ENCODE results near the gene TCAP. TPM values are rescaled to one million over a fixed set of nuclear protein-coding genes. Genes with fewer than 3 reads are reported as not detected.

Gene TCAP
- polyA plus RNA-seq, 1 donor from 2014 or later = 3.7 TPM

- TF ChIP-seq POLR2AphosphoS5 (IDR thresholded peaks at IDR 0.05) (no peak), EP300 (conservative IDR thresholded peaks at IDR 0.05; ENCODE audit: poor library complexity, severe bottlenecking) (no peak), CTCF (IDR thresholded peaks at IDR 0.05; ENCODE audit: poor library complexity, severe bottlenecking) (no peak), MXI1 (conservative IDR thresholded peaks at IDR 0.05; ENCODE audit: poor library complexity, severe bottlenecking) (no peak), RAD21 (conservative IDR thresholded peaks at IDR 0.05) (no peak), SMC3 (conservative IDR thresholded peaks at IDR 0.05; ENCODE audit: poor library complexity) (no peak), EZH2 (IDR thresholded peaks at IDR 0.05; ENCODE audit: borderline replicate concordance, insufficient read depth, low read length, poor library complexity, severe bottlenecking) (no peak), REST (IDR thresholded peaks at IDR 0.05; ENCODE audit: borderline replicate concordance) (no peak), TAF1 (IDR thresholded peaks at IDR 0.05; ENCODE audit: low read depth) (no peak)
- H4K20me1 ChIP-seq (ENCODE audit: insufficient read depth) = no peaks in the 10 kb centered on the region
- no peaks in the 10 kb centered on the region for H3K27me3 ChIP-seq (ENCODE audit: insufficient read depth, low read depth, low read length)
- H3K4me3 ChIP-seq (ENCODE audit: low read length) = no peak overlapping the region
- H3K36me3 ChIP-seq (ENCODE audit: insufficient read depth, low read length) = no peaks in the 10 kb centered on the region
- no peaks in the 10 kb centered on the region for H3K9me2 ChIP-seq (ENCODE audit: insufficient read depth, low read length)
- no peak overlapping the region for H3K27ac ChIP-seq (ENCODE audit: low read length)
- no peak overlapping the region for H3K4me2 ChIP-seq (ENCODE audit: low read length)
- no peaks in the 10 kb centered on the region for H3K79me2 ChIP-seq (replicated peaks; ENCODE audit: insufficient read depth, low read length)
- no peak overlapping the region for H3K9ac ChIP-seq (ENCODE audit: low read length)
- H3K9me3 ChIP-seq (ENCODE audit: low read length) = no peaks in the 10 kb centered on the region
- H2AFZ ChIP-seq (ENCODE audit: low read depth, low read length) = no peak overlapping the region
- no peaks in the 10 kb centered on the region for H3F3A ChIP-seq (ENCODE audit: insufficient read depth, low read length, poor library complexity, severe bottlenecking)
Measured at GRCh38 chr17:39684369-39685192, 19.4 kb downstream of the TCAP start.

DNA sequence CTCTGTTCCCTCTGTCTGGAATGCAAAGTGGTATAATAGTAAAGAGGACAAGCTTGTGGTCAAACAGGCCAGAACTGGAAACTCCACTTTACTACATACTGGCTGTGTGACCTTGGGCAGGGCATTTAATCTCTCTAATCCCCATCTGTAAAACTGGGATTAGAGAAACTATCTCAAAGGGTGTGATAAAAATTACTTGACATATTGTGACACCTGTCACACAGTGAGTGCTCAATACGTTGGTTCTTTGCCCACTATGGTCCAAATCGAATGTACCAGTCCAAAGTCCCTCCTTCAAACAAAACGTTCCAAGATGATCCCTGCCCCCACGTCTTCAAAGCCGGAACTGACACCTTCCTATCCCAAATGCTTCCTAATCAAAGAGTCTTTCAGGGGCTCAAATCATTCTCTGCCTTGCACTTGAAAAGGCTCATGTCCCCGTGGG is 22.0 kb downstream of the TCAP start:
- Histone ChIP-seq H2AFZ (ENCODE audit: low read depth, low read length) (peak overlapping the region; percentile 99), H3K79me2 (replicated peaks; ENCODE audit: insufficient read depth, low read length) (no peaks in the 10 kb centered on the region), H3F3A (ENCODE audit: insufficient read depth, low read length, poor library complexity, severe bottlenecking) (no peaks in the 10 kb centered on the region), H3K27ac (ENCODE audit: low read length) (peak overlapping the region; percentile 96), H4K20me1 (ENCODE audit: insufficient read depth) (no peaks in the 10 kb centered on the region), H3K9me3 (ENCODE audit: low read length) (no peaks in the 10 kb centered on the region), H3K4me3 (ENCODE audit: low read length) (peak overlapping the region; percentile 80), H3K4me2 (ENCODE audit: low read length) (peak overlapping the region; percentile 53), H3K36me3 (ENCODE audit: insufficient read depth, low read length) (no peaks in the 10 kb centered on the region), H3K9ac (ENCODE audit: low read length) (peak overlapping the region; percentile 87), H3K27me3 (ENCODE audit: insufficient read depth, low read depth, low read length) (no peaks in the 10 kb centered on the region), H3K9me2 (ENCODE audit: insufficient read depth, low read length) (no peaks in the 10 kb centered on the region)
- TF ChIP-seq EZH2 (IDR thresholded peaks at IDR 0.05; ENCODE audit: borderline replicate concordance, insufficient read depth, low read length, poor library complexity, severe bottlenecking) (no peak), RAD21 (conservative IDR thresholded peaks at IDR 0.05) (no peak), EP300 (conservative IDR thresholded peaks at IDR 0.05; ENCODE audit: poor library complexity, severe bottlenecking) (no peak), CTCF (IDR thresholded peaks at IDR 0.05; ENCODE audit: poor library complexity, severe bottlenecking) (no peak), POLR2AphosphoS5 (IDR thresholded peaks at IDR 0.05) (no peak), SMC3 (conservative IDR thresholded peaks at IDR 0.05; ENCODE audit: poor library complexity) (no peak), REST (IDR thresholded peaks at IDR 0.05; ENCODE audit: borderline replicate concordance) (no peak), TAF1 (IDR thresholded peaks at IDR 0.05; ENCODE audit: low read depth) (no peak), MXI1 (conservative IDR thresholded peaks at IDR 0.05; ENCODE audit: poor library complexity, severe bottlenecking) (no peak)

Measured in neural cell (in vitro differentiated cells).